ENCODE measurements around the gene C2orf78.

Gene C2orf78

GRCh38 chr2:73821669-73822068 is 37.7 kb downstream of the C2orf78 start:
- H3K9ac ChIP-seq (ENCODE audit: low read depth, low read length, poor library complexity, severe bottlenecking): no peak overlapping the region
- no peaks in the 10 kb centered on the region for H3K36me3 ChIP-seq (ENCODE audit: insufficient read depth, low read length)
- H3K4me1 ChIP-seq (ENCODE audit: insufficient read depth, low read length, poor library complexity, severe bottlenecking): no peaks in the 10 kb centered on the region
- H3K79me2 ChIP-seq (ENCODE audit: insufficient read depth, low read length): no peaks in the 10 kb centered on the region
- no peak overlapping the region for H3K4me3 ChIP-seq (ENCODE audit: low read length, poor library complexity, severe bottlenecking)
- H3K27me3 ChIP-seq (ENCODE audit: insufficient read depth, low read length, poor library complexity, severe bottlenecking): no peaks in the 10 kb centered on the region
- H2AFZ ChIP-seq (ENCODE audit: low read length): no peak overlapping the region
- no peaks in the 10 kb centered on the region for H3K9me3 ChIP-seq (ENCODE audit: insufficient read depth, low read depth, low read length)
- H3K4me2 ChIP-seq (ENCODE audit: low read depth, low read length, poor library complexity, severe bottlenecking): no peak overlapping the region
- no peaks in the 10 kb centered on the region for H3F3A ChIP-seq (ENCODE audit: low read depth)
- no peaks in the 10 kb centered on the region for H4K20me1 ChIP-seq (ENCODE audit: insufficient read depth, low read length, poor library complexity, severe bottlenecking)
- H3K9me2 ChIP-seq (replicated peaks; ENCODE audit: low read depth, low read length): no peaks in the 10 kb centered on the region
- TF ChIP-seq, protein P1, sequence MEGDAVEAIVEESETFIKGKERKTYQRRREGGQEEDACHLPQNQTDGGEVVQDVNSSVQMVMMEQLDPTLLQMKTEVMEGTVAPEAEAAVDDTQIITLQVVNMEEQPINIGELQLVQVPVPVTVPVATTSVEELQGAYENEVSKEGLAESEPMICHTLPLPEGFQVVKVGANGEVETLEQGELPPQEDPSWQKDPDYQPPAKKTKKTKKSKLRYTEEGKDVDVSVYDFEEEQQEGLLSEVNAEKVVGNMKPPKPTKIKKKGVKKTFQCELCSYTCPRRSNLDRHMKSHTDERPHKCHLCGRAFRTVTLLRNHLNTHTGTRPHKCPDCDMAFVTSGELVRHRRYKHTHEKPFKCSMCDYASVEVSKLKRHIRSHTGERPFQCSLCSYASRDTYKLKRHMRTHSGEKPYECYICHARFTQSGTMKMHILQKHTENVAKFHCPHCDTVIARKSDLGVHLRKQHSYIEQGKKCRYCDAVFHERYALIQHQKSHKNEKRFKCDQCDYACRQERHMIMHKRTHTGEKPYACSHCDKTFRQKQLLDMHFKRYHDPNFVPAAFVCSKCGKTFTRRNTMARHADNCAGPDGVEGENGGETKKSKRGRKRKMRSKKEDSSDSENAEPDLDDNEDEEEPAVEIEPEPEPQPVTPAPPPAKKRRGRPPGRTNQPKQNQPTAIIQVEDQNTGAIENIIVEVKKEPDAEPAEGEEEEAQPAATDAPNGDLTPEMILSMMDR (conservative IDR thresholded peaks at IDR 0.05; ENCODE audit: low read length): no peak
- no peak for TF ChIP-seq EZH2phosphoT487 (IDR thresholded peaks at IDR 0.05; ENCODE audit: borderline replicate concordance)

DNA sequence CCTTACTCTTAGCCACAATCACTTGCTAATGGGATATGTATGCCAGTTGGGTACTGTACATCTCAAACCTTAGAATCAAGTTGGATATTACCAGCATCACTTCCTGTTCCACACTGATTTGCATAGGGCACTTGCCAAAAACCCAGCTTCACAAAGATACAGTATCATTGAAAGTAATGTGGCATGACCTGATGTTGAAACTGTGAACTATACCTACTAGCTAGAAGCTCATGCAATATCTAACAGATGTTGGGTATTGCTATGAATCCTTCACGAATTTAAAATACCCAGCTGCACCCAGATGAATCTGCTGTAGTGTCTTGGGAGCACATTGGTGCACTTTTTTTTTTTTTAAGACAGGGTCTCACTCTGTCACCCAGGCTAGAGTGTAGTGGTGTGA is 38.3 kb downstream of the C2orf78 start:
- Histone ChIP-seq H3F3A (ENCODE audit: low read depth) (no peaks in the 10 kb centered on the region), H3K4me3 (ENCODE audit: low read length, poor library complexity, severe bottlenecking) (no peak overlapping the region), H3K27me3 (ENCODE audit: insufficient read depth, low read length, poor library complexity, severe bottlenecking) (no peaks in the 10 kb centered on the region), H3K9me2 (replicated peaks; ENCODE audit: low read depth, low read length) (no peaks in the 10 kb centered on the region), H3K36me3 (ENCODE audit: insufficient read depth, low read length) (no peaks in the 10 kb centered on the region), H3K79me2 (ENCODE audit: insufficient read depth, low read length) (no peaks in the 10 kb centered on the region), H3K9me3 (ENCODE audit: insufficient read depth, low read depth, low read length) (no peaks in the 10 kb centered on the region), H3K9ac (ENCODE audit: low read depth, low read length, poor library complexity, severe bottlenecking) (no peak overlapping the region), H3K4me1 (ENCODE audit: insufficient read depth, low read length, poor library complexity, severe bottlenecking) (peaks cover 2% of the 10 kb centered on the region), H4K20me1 (ENCODE audit: insufficient read depth, low read length, poor library complexity, severe bottlenecking) (no peaks in the 10 kb centered on the region), H3K4me2 (ENCODE audit: low read depth, low read length, poor library complexity, severe bottlenecking) (no peak overlapping the region), H2AFZ (ENCODE audit: low read length) (no peak overlapping the region)
- TF ChIP-seq, protein P1 (conservative IDR thresholded peaks at IDR 0.05; ENCODE audit: low read length): no peak
- TF ChIP-seq EZH2phosphoT487 (IDR thresholded peaks at IDR 0.05; ENCODE audit: borderline replicate concordance): no peak

GRCh38 chr2:73822991-73823390 is 39.0 kb downstream of the C2orf78 start:
- Histone ChIP-seq H3K9me2 (replicated peaks; ENCODE audit: low read depth, low read length) (no peaks in the 10 kb centered on the region), H3K36me3 (ENCODE audit: insufficient read depth, low read length) (no peaks in the 10 kb centered on the region), H3K9me3 (ENCODE audit: insufficient read depth, low read depth, low read length) (no peaks in the 10 kb centered on the region), H3K4me3 (ENCODE audit: low read length, poor library complexity, severe bottlenecking) (no peak overlapping the region), H3K9ac (ENCODE audit: low read depth, low read length, poor library complexity, severe bottlenecking) (no peak overlapping the region), H4K20me1 (ENCODE audit: insufficient read depth, low read length, poor library complexity, severe bottlenecking) (no peaks in the 10 kb centered on the region), H2AFZ (ENCODE audit: low read length) (no peak overlapping the region), H3K27me3 (ENCODE audit: insufficient read depth, low read length, poor library complexity, severe bottlenecking) (no peaks in the 10 kb centered on the region), H3K4me2 (ENCODE audit: low read depth, low read length, poor library complexity, severe bottlenecking) (no peak overlapping the region), H3F3A (ENCODE audit: low read depth) (no peaks in the 10 kb centered on the region), H3K79me2 (ENCODE audit: insufficient read depth, low read length) (peaks cover 6% of the 10 kb centered on the region; the same call in 1 of the 2 replicates), H3K4me1 (ENCODE audit: insufficient read depth, low read length, poor library complexity, severe bottlenecking) (peaks cover 9% of the 10 kb centered on the region)
- no peak for TF ChIP-seq EZH2phosphoT487 (IDR thresholded peaks at IDR 0.05; ENCODE audit: borderline replicate concordance)
- TF ChIP-seq, protein P1 (conservative IDR thresholded peaks at IDR 0.05; ENCODE audit: low read length): no peak

Data from Loucy (cell line).